Panc1 (cell line): Measurements from ENCODE around the gene CAV3. TPM values are rescaled to one million over a fixed set of nuclear protein-coding genes. Genes with fewer than 3 reads are reported as not detected.

Experiments used
- ATAC-seq: fragments of 200-7000 bp; cut with Tn5 transposase; 2 replicates; pipeline ENCODE4 v1.9.1; 2020; ENCODE audit warnings: mild to moderate bottlenecking, moderate library complexity
- BruUV-seq: library from RNA; stranded (reverse); fragments of 400-500 nt; replicated peaks from 2 replicates; lab custom pipeline; 2021; lab: Mats Ljungman, UMichigan
- CTCF ChIA-PET: fragments of 300-600 bp; sonication (Branson Sonifier 250); formaldehyde crosslinking; loops from one replicate; lab custom pipeline; 2022; ENCODE audit warnings: antibody characterized with exemption; lab: Charles Lee
- POLR2A ChIA-PET: fragments of 300-600 bp; sonication (Branson Sonifier 250); formaldehyde crosslinking; loops from one replicate; lab custom pipeline; 2022; ENCODE audit warnings: antibody characterized with exemption; lab: Charles Lee
- DNase-seq: peaks from one replicate; pipeline ENCODE4 v3.0.0-alpha.2; 2010; ENCODE audit warnings: low read depth, low spot score
- H3K27ac ChIP-seq: 2 replicates; pipeline ENCODE4 v1.5.1; 2011; ENCODE audit warnings: mild to moderate bottlenecking, low read length, inconsistent platforms
- H3K27me3 ChIP-seq: fragments of 200-500 bp; sonication (Bioruptor generic); 2 replicates; pipeline ENCODE4 v1.6.0; 2014; ENCODE audit warnings: low read length, inconsistent platforms; ENCODE audit not compliant: control insufficient read depth, insufficient read depth
- H3K36me3 ChIP-seq: fragments of 200-500 bp; sonication (Bioruptor generic); 2 replicates; pipeline ENCODE4 v1.5.1; 2014; ENCODE audit warnings: inconsistent platforms, mild to moderate bottlenecking, low read length, moderate library complexity; ENCODE audit not compliant: control insufficient read depth, insufficient read depth
- H3K4me1 ChIP-seq: 2 replicates; pipeline ENCODE4 v1.5.1; 2011; ENCODE audit warnings: inconsistent platforms, mild to moderate bottlenecking, low read length, moderate library complexity; ENCODE audit not compliant: control insufficient read depth, insufficient read depth
- H3K4me3 ChIP-seq, 2 experiments: 2 replicates each; pipeline ENCODE4 v1.5.1; 2011 to 2012; ENCODE audit warnings: low read depth in 2 of 2, low read length in 2 of 2, mild to moderate bottlenecking in 2 of 2, inconsistent platforms in 1 of 2, moderate library complexity in 1 of 2
- H3K9me3 ChIP-seq: fragments of 200-500 bp; sonication (Bioruptor generic); 2 replicates; pipeline ENCODE4 v1.5.1; 2014; ENCODE audit warnings: low read depth, mild to moderate bottlenecking, inconsistent platforms, low read length, moderate library complexity; ENCODE audit not compliant: control insufficient read depth, insufficient read depth
- POLR2AphosphoS5 ChIP-seq: IDR thresholded peaks from 2 replicates; pipeline ENCODE4 v1.6.1; 2012; ENCODE audit warnings: mild to moderate bottlenecking, low read depth, low read length, moderate library complexity
- SIN3A ChIP-seq: IDR thresholded peaks from 2 replicates; pipeline ENCODE4 v1.6.1; 2012; ENCODE audit warnings: low read depth, mild to moderate bottlenecking, low read length, moderate library complexity, borderline replicate concordance; ENCODE audit not compliant: insufficient read depth
- TCF7L2 ChIP-seq: IDR thresholded peaks from 2 replicates; pipeline ENCODE4 v1.6.1; 2011; ENCODE audit warnings: mild to moderate bottlenecking, low read depth, low read length, inconsistent platforms
- in situ Hi-C: cut with HindIII; loops from 2 replicates; pipeline ENCODE4 v1.10.0; 2016; ENCODE audit warnings: low sequenced_read_pairs, low pct_unique_long_range_greater_than_20kb
- intact Hi-C: fragments of 100-400 bp; cut with micrococcal nuclease; formaldehyde crosslinking; loops from one replicate; pipeline ENCODE4 v1.10.0; 2022; ENCODE audit not compliant: unreplicated experiment
- total RNA-seq: library from RNA; stranded (reverse); gene quantifications from one replicate; pipeline ENCODE4 v1.2.1, GENCODE V29; 2021; ENCODE audit not compliant: unreplicated experiment
- TF ChIP-seq, protein P1 (sequence below), 2 experiments: IDR thresholded peaks; 2 replicates each; pipeline ENCODE4 v1.6.1; 2011 to 2012; ENCODE audit warnings: low read depth in 2 of 2, control low read depth in 1 of 2, low read length in 1 of 2, mild to moderate bottlenecking in 1 of 2, moderate library complexity in 1 of 2; ENCODE audit not compliant: insufficient read depth in 1 of 2
- TF ChIP-seq, protein P2 (sequence below): fragments of 450-650 bp; IDR thresholded peaks from 2 replicates; pipeline ENCODE4 v1.5.1; 2017; ENCODE audit warnings: mild to moderate bottlenecking

The CAV3 gene
- total RNA-seq, 1 experiment from 2014 or later: not detected

DNA sequence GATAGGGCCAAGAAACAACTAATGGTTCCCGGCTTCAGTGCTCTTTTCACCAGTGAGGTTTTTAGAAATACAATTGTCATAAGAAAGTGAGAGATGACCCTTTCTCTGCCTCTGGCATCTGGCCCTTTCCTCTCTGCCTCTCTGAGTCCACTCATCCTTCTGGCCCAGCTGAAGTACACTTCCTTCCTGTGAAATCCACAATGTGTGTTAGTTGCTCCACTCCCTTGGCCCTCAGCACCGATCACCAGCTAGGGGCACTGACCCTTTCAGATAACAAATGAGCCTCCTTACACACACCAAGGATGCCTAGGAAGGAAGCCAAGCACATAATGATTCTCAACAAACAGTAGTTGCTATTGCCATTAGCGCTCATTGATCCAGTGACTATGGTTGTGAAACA lies 2.9 kb upstream of the CAV3 start:
- no peaks in the 10 kb centered on the region for H3K36me3 ChIP-seq
- H3K4me1 ChIP-seq: no peaks in the 10 kb centered on the region
- H3K9me3 ChIP-seq: no peaks in the 10 kb centered on the region
- H3K27ac ChIP-seq: no peak overlapping the region
- H3K4me3 ChIP-seq: no peak overlapping the region
- no peaks in the 10 kb centered on the region for H3K27me3 ChIP-seq
- in situ Hi-C loops (no loop called here), intact Hi-C loops (no loop called here)
- TF ChIP-seq POLR2AphosphoS5 (no peak), TCF7L2 (no peak), SIN3A (no peak)
- TF ChIP-seq, protein P1, sequence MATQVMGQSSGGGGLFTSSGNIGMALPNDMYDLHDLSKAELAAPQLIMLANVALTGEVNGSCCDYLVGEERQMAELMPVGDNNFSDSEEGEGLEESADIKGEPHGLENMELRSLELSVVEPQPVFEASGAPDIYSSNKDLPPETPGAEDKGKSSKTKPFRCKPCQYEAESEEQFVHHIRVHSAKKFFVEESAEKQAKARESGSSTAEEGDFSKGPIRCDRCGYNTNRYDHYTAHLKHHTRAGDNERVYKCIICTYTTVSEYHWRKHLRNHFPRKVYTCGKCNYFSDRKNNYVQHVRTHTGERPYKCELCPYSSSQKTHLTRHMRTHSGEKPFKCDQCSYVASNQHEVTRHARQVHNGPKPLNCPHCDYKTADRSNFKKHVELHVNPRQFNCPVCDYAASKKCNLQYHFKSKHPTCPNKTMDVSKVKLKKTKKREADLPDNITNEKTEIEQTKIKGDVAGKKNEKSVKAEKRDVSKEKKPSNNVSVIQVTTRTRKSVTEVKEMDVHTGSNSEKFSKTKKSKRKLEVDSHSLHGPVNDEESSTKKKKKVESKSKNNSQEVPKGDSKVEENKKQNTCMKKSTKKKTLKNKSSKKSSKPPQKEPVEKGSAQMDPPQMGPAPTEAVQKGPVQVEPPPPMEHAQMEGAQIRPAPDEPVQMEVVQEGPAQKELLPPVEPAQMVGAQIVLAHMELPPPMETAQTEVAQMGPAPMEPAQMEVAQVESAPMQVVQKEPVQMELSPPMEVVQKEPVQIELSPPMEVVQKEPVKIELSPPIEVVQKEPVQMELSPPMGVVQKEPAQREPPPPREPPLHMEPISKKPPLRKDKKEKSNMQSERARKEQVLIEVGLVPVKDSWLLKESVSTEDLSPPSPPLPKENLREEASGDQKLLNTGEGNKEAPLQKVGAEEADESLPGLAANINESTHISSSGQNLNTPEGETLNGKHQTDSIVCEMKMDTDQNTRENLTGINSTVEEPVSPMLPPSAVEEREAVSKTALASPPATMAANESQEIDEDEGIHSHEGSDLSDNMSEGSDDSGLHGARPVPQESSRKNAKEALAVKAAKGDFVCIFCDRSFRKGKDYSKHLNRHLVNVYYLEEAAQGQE (IDR thresholded peaks at IDR 0.05; ENCODE audit: insufficient read depth in 1 of 2, low read depth in 2 of 2, low read length in 1 of 2): no peak
- TF ChIP-seq, protein P2, sequence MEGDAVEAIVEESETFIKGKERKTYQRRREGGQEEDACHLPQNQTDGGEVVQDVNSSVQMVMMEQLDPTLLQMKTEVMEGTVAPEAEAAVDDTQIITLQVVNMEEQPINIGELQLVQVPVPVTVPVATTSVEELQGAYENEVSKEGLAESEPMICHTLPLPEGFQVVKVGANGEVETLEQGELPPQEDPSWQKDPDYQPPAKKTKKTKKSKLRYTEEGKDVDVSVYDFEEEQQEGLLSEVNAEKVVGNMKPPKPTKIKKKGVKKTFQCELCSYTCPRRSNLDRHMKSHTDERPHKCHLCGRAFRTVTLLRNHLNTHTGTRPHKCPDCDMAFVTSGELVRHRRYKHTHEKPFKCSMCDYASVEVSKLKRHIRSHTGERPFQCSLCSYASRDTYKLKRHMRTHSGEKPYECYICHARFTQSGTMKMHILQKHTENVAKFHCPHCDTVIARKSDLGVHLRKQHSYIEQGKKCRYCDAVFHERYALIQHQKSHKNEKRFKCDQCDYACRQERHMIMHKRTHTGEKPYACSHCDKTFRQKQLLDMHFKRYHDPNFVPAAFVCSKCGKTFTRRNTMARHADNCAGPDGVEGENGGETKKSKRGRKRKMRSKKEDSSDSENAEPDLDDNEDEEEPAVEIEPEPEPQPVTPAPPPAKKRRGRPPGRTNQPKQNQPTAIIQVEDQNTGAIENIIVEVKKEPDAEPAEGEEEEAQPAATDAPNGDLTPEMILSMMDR: no peak
- ChIA-PET POLR2A (no interaction called here), CTCF (no interaction called here)
- ATAC-seq (no peak), DNase-seq (no peak)
- BruUV-seq: no TSS peak

DNA sequence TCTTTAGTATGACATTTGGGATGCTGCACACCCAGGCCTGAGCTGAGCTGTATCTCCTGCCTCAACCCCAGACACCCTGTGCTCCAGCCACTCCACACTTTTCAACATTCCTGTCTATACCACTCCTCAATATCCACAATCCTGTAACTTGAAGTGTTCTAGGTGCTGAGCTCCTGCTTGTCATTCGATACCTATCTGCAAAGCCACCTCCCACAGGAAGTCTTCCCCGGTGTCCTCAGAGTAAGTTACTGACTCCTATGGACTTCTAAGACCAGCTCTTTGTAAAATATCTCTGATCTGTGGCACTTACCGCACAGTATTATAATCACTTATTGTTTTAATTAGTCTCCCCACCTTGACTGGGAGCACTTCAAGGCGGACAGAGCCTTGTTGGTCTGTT lies 1.2 kb upstream of the CAV3 start:
- Histone ChIP-seq H3K36me3 (no peaks in the 10 kb centered on the region), H3K4me1 (no peaks in the 10 kb centered on the region), H3K9me3 (no peaks in the 10 kb centered on the region), H3K4me3 (no peak overlapping the region), H3K27ac (no peak overlapping the region), H3K27me3 (no peaks in the 10 kb centered on the region)
- intact Hi-C loops: no loop called here
- CTCF ChIA-PET: no interaction called here
- ATAC-seq (no peak), DNase-seq (no peak)
- POLR2A ChIA-PET: no interaction called here
- no TSS peak for BruUV-seq
- TF ChIP-seq TCF7L2 (no peak), SIN3A (no peak), POLR2AphosphoS5 (no peak)
- TF ChIP-seq, protein P2: no peak
- TF ChIP-seq, protein P1 (IDR thresholded peaks at IDR 0.05; ENCODE audit: insufficient read depth in 1 of 2, low read depth in 2 of 2, low read length in 1 of 2): no peak
- in situ Hi-C loops: no loop called here
